GM23338 (cell line): ENCODE data around the gene MAGEA4. TPM values are rescaled to one million over a fixed set of nuclear protein-coding genes. Genes with fewer than 3 reads are reported as not detected.

Experiments
- ATAC-seq: fragments of 200-7000 bp; cut with Tn5 transposase; 3 replicates; pipeline ENCODE4 v1.9.1; 2020
- DNase-seq: peaks from one replicate; pipeline ENCODE4 v3.0.0-alpha.2; 2015; ENCODE audit warnings: low spot score
- H2AFZ ChIP-seq: fragments of 200-600 bp; sonication (generic); 2 replicates; pipeline ENCODE4 v1.8.0; 2016; ENCODE audit warnings: antibody characterized with exemption, mild to moderate bottlenecking, moderate library complexity
- H3F3A ChIP-seq: fragments of 200-600 bp; sonication (generic); replicated peaks from 2 replicates; pipeline ENCODE4 v1.8.0; 2017; ENCODE audit warnings: antibody characterized with exemption, mixed run types, low read depth
- H3K27ac ChIP-seq: fragments of 200-600 bp; sonication (generic); 2 replicates; pipeline ENCODE4 v1.6.1; 2016; ENCODE audit warnings: low read depth
- H3K27me3 ChIP-seq: fragments of 200-600 bp; sonication (generic); 2 replicates; pipeline ENCODE4 v1.8.0; 2016; ENCODE audit warnings: mild to moderate bottlenecking, mixed run types, moderate library complexity; ENCODE audit not compliant: insufficient read depth
- H3K36me3 ChIP-seq: fragments of 200-600 bp; sonication (generic); 2 replicates; pipeline ENCODE4 v1.8.0; 2016; ENCODE audit warnings: mild to moderate bottlenecking; ENCODE audit not compliant: insufficient read depth
- H3K4me1 ChIP-seq: fragments of 200-600 bp; sonication (generic); 2 replicates; pipeline ENCODE4 v1.8.0; 2016; ENCODE audit warnings: mild to moderate bottlenecking, moderate library complexity; ENCODE audit not compliant: insufficient read depth
- H3K4me2 ChIP-seq: fragments of 200-600 bp; sonication (generic); 2 replicates; pipeline ENCODE4 v1.7.1; 2017; ENCODE audit warnings: mixed run types
- H3K4me3 ChIP-seq: fragments of 200-600 bp; sonication (generic); 2 replicates; pipeline ENCODE4 v1.6.1; 2016; ENCODE audit warnings: mixed run types
- H3K79me2 ChIP-seq: fragments of 200-600 bp; sonication (generic); replicated peaks from 2 replicates; pipeline ENCODE4 v1.8.0; 2017; ENCODE audit warnings: mild to moderate bottlenecking; ENCODE audit not compliant: insufficient read depth
- H3K9me2 ChIP-seq: fragments of 200-600 bp; sonication (generic); 2 replicates; pipeline ENCODE4 v1.8.0; 2017; ENCODE audit not compliant: insufficient read depth
- H4K20me1 ChIP-seq: fragments of 200-600 bp; sonication (generic); replicated peaks from 2 replicates; pipeline ENCODE4 v1.8.0; 2017; ENCODE audit warnings: mild to moderate bottlenecking; ENCODE audit not compliant: insufficient read depth
- H3K27ac Mint-ChIP-seq: 2 replicates; pipeline ENCODE4 v1.8.0; 2020; ENCODE audit warnings: inconsistent platforms, mild to moderate bottlenecking, moderate library complexity, mixed read lengths
- H3K27me3 Mint-ChIP-seq: 3 replicates; pipeline ENCODE4 v1.8.0; 2022; ENCODE audit warnings: low read depth, mild to moderate bottlenecking, moderate library complexity, mixed read lengths, inconsistent platforms; ENCODE audit not compliant: insufficient read depth, poor library complexity
- H3K36me3 Mint-ChIP-seq: 3 replicates; pipeline ENCODE4 v1.8.0; 2021; ENCODE audit warnings: low read depth, mild to moderate bottlenecking, inconsistent platforms, moderate library complexity, mixed read lengths
- H3K4me1 Mint-ChIP-seq: 3 replicates; pipeline ENCODE4 v1.8.0; 2020; ENCODE audit warnings: mild to moderate bottlenecking, inconsistent platforms, mixed read lengths
- H3K4me3 Mint-ChIP-seq: 3 replicates; pipeline ENCODE4 v1.8.0; 2021; ENCODE audit warnings: moderate library complexity, mild to moderate bottlenecking, inconsistent platforms, mixed read lengths
- H3K9me3 Mint-ChIP-seq: 3 replicates; pipeline ENCODE4 v1.8.0; 2020; ENCODE audit warnings: moderate library complexity, mild to moderate bottlenecking, inconsistent platforms, mixed read lengths
- CREB1 ChIP-seq: fragments of 250-450 bp; sonication (Bioruptor Pico); IDR thresholded peaks from 2 replicates; pipeline ENCODE4 v1.5.0; 2020; ENCODE audit warnings: low read depth, mild to moderate bottlenecking, moderate library complexity
- EZH2phosphoT487 ChIP-seq: fragments of 200-600 bp; sonication (generic); IDR thresholded peaks from one replicate; pipeline ENCODE4 v1.8.1; 2018; ENCODE audit warnings: antibody characterized with exemption; ENCODE audit not compliant: unreplicated experiment
- JUNB ChIP-seq: IDR thresholded peaks from one replicate; pipeline ENCODE4 v1.6.1; 2016; ENCODE audit warnings: antibody characterized with exemption; ENCODE audit not compliant: unreplicated experiment
- NANOG ChIP-seq: IDR thresholded peaks from 2 replicates; pipeline ENCODE4 v1.6.1; 2016; ENCODE audit warnings: antibody characterized with exemption, borderline replicate concordance
- POLR2AphosphoS5 ChIP-seq: IDR thresholded peaks from 2 replicates; pipeline ENCODE4 v1.6.1; 2016; ENCODE audit warnings: antibody characterized with exemption, low read depth
- REST ChIP-seq: IDR thresholded peaks from one replicate; pipeline ENCODE4 v1.6.1; 2018; ENCODE audit warnings: antibody characterized with exemption; ENCODE audit not compliant: unreplicated experiment
- ZNF114 ChIP-seq: fragments of 250-450 bp; sonication (Bioruptor Pico); IDR thresholded peaks from 2 replicates; pipeline ENCODE4 v1.5.0; 2020; ENCODE audit warnings: mild to moderate bottlenecking, moderate library complexity
- ZNF331 ChIP-seq: fragments of 250-450 bp; sonication (Bioruptor Pico); IDR thresholded peaks from 2 replicates; pipeline ENCODE4 v1.5.0; 2020; ENCODE audit warnings: low read depth, mild to moderate bottlenecking, moderate library complexity
- ZNF462 ChIP-seq: fragments of 250-450 bp; sonication (Bioruptor Pico); IDR thresholded peaks from 2 replicates; pipeline ENCODE4 v1.5.0; 2020; ENCODE audit warnings: mild to moderate bottlenecking, moderate library complexity
- polyA plus RNA-seq: library from polyadenylated mRNA; unstranded; fragments of >200 nt; fragmentation: Nextera tagmentation; extraction: Ambion mirVana; gene quantifications from 2 replicates; pipeline ENCODE4 v1.2.1, GENCODE V29; 2016
- total RNA-seq: library from RNA; depleted of rRNA; stranded (reverse); fragments of >200 nt; shearing (Covaris generic); gene quantifications from 2 replicates; pipeline ENCODE4 v1.2.3, GENCODE V29; 2014
- TF ChIP-seq, protein P1 (sequence below), 2 experiments: fragments of 200-600 bp in 1 of 2; sonication (generic) in 1 of 2; conservative IDR thresholded peaks; 2 replicates each; pipeline versions ENCODE4 v1.5.1 to v1.6.1; 2016 to 2017; ENCODE audit warnings: antibody characterized with exemption in 2 of 2, low read depth in 2 of 2, mild to moderate bottlenecking in 2 of 2, moderate library complexity in 1 of 2

The MAGEA4 gene
- total and polyA plus RNA-seq, 2 experiments from 2014 or later: 0.73 to 2.8 TPM

GRCh38 chrX:151938172-151938571 is 25.5 kb downstream of the MAGEA4 start (continued):
- TF ChIP-seq REST (no peak), ZNF331 (no peak), POLR2AphosphoS5 (no peak), EZH2phosphoT487 (no peak), ZNF114 (no peak)
- TF ChIP-seq, protein P1, sequence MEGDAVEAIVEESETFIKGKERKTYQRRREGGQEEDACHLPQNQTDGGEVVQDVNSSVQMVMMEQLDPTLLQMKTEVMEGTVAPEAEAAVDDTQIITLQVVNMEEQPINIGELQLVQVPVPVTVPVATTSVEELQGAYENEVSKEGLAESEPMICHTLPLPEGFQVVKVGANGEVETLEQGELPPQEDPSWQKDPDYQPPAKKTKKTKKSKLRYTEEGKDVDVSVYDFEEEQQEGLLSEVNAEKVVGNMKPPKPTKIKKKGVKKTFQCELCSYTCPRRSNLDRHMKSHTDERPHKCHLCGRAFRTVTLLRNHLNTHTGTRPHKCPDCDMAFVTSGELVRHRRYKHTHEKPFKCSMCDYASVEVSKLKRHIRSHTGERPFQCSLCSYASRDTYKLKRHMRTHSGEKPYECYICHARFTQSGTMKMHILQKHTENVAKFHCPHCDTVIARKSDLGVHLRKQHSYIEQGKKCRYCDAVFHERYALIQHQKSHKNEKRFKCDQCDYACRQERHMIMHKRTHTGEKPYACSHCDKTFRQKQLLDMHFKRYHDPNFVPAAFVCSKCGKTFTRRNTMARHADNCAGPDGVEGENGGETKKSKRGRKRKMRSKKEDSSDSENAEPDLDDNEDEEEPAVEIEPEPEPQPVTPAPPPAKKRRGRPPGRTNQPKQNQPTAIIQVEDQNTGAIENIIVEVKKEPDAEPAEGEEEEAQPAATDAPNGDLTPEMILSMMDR (conservative IDR thresholded peaks at IDR 0.05; ENCODE audit: low read depth in 2 of 2): no peak

- Histone ChIP-seq H3K4me3 (no peak overlapping the region), H4K20me1 (no peaks in the 10 kb centered on the region), H2AFZ (no peak overlapping the region), H3K79me2 (no peaks in the 10 kb centered on the region), H3F3A (no peaks in the 10 kb centered on the region), H3K27me3 (no peaks in the 10 kb centered on the region), H3K9me2 (no peaks in the 10 kb centered on the region), H3K4me2 (no peak overlapping the region), H3K27ac (no peak overlapping the region), H3K36me3 (no peaks in the 10 kb centered on the region), H3K4me1 (no peaks in the 10 kb centered on the region)
- ATAC-seq: no peak
- Mint-ChIP-seq H3K4me1 (no peaks in the 10 kb centered on the region), H3K27me3 (no peaks in the 10 kb centered on the region), H3K36me3 (peaks cover 20% of the 10 kb centered on the region; the same call in 2 of the 3 replicates), H3K27ac (no peak overlapping the region), H3K9me3 (no peaks in the 10 kb centered on the region), H3K4me3 (no peak overlapping the region)
- no peak for DNase-seq
- TF ChIP-seq JUNB: no peak
- TF ChIP-seq, protein P1 (conservative IDR thresholded peaks at IDR 0.05; ENCODE audit: low read depth in 2 of 2): no peak
- no peak for TF ChIP-seq POLR2AphosphoS5
- no peak for TF ChIP-seq CREB1 (CRISPR knock-in tag)
- TF ChIP-seq ZNF462: no peak
- TF ChIP-seq ZNF331: no peak
- TF ChIP-seq NANOG: no peak
- no peak for TF ChIP-seq ZNF114
Observed at GRCh38 chrX:151954730-151955129, 42.0 kb downstream of the MAGEA4 start.
